HG02763 (cell line): ENCODE measurements around the gene GNAL.
"Not testable (repeated sequence)": the region's sequence is repeated elsewhere in the genome, so short reads cannot be mapped to it uniquely, and the experiment has no call there.

Source experiments
- ATAC-seq: cut with Tn5 transposase; IDR thresholded peaks from one replicate; pipeline ENCODE4 v1.9.1; 2021; ENCODE audit warnings: mild to moderate bottlenecking, moderate library complexity; ENCODE audit not compliant: unreplicated experiment

Gene GNAL

DNA sequence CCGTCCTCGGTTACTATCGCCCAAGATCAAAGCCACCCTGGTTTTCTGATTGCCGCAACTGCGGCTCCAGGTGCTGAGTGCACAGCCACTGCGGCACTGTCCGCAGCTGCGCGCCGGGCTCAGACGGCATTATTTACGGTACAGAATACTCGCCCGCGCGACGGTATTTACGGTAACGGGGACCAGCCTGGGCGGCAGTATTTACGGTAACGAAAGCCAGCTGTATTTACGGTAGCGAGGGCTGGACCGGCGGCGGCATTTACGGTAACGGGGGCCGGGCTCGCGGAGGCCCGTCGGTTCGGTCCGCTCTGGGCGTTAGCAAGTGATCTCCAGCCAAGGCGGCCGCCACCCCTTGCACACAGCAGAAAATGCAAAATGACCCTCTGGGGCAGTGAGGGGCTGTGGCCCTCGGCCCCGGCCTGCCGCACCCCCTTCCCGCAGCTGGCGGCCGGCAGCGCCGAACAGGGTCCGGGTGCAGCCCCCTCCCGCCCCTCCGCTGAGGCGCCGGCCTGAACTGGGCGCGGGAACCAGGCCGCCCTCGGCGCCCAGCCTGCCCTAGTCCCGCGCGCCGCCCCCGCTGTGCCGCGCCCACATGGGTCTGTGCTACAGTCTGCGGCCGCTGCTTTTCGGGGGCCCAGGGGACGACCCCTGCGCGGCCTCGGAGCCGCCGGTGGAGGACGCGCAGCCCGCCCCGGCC is at the start of gene GNAL:
Gene GNAL, plus strand, starts transcription at position 293 of the 697 bp plus-strand sequence. Its CDS starts 300 bp downstream, at position 593.
- ATAC-seq, result peak; percentile 67

DNA sequence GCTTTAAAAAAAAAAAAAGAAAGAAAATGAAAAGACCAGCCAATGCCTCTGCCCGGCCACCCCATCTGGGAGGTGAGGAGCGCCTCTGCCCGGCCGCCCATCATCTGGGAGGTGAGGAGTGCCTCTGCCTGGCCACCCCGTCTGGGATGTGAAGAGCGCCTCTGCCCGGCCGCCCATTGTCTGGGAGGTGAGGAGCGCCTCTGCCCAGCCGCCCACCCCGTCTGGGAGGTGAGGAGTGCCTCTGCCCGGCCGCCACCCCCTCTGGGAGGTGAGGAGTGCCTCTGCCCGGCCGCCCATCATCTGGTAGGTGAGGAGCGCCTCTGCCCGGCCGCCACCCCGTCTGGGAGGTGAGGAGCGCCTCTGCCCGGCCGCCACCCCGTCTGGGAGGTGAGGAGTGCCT is 41.8 kb upstream of the GNAL start:
- ATAC-seq, result not testable (repeated sequence)

DNA sequence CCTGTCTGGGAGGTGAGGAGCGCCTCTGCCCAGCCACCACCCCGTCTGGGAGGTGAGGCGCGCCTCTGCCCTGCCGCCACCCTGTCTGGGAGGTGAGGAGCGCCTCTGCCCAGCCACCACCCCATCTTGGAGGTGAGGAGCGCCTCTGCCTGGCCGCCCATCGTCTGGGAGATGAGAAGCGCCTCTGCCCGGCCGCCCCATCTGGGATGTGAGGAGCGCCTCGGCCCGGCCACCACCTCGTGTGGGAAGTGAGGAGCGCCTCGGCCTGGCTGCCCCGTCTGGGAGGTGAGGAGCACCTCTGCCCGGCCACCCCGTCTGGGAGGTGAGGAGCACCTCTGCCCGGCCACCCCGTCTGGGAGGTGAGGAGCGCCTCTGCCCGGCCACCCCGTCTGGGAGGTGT is 41.3 kb upstream of the GNAL start:
- not testable (repeated sequence) for ATAC-seq

DNA sequence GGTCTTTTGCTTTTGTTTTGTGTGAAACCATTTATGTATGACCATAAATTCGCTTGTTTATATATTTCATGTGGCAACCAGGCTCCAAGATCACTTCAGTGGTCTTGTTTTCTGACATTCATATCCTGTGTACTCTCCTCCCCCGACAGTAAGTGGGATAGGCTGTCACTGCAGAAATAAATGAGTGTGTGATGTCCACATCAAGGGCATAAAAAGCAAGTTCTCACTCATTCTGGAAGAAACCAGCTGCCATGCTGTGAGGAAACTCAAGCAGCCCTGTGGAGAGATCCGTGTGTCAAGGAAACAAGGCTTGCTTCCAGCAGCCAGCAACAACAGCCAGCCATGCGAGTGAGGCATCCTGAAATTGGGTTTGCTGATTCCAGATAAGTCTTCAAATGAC is 39.2 kb upstream of the GNAL start:
- no peak for ATAC-seq

DNA sequence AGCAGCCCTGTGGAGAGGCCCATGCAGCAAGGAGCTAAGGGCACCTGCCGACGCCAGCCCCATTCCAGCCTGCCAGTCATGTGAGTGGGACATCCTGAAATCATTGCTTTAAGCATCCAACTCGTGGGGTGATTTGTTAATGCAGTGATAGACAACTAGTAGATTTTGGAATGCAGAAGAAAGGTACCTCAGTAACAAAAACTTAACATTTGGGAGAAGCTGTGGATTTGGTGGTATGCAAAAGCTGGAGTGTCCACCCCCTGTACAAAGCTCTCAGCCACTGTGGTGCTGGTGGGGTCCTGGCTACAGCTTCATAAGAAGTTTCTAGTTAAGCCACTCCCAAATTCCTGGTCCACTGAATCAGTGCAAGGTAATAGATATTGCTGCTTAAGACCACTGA is 37.2 kb upstream of the GNAL start:
- ATAC-seq, result no peak

DNA sequence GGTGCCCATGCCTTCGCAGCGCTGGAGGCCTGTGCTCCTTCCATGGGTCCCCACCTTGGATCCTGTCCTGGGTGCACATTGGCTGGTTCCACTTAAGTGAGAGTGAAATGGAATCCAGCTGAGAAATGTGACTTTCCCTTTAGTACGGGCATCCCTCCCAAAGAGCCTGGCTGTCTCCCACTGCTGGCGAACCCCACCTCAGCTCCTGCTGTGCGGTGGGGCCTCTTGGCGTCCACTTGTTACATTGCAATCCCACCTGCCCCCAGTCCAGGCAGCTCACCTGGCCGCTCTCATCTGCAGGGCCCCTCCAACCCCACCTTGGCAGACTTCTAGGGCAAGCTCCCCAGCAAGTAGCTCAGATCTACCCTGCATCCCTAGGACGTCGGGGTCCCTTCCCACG is 35.5 kb upstream of the GNAL start:
- ATAC-seq, result no peak

DNA sequence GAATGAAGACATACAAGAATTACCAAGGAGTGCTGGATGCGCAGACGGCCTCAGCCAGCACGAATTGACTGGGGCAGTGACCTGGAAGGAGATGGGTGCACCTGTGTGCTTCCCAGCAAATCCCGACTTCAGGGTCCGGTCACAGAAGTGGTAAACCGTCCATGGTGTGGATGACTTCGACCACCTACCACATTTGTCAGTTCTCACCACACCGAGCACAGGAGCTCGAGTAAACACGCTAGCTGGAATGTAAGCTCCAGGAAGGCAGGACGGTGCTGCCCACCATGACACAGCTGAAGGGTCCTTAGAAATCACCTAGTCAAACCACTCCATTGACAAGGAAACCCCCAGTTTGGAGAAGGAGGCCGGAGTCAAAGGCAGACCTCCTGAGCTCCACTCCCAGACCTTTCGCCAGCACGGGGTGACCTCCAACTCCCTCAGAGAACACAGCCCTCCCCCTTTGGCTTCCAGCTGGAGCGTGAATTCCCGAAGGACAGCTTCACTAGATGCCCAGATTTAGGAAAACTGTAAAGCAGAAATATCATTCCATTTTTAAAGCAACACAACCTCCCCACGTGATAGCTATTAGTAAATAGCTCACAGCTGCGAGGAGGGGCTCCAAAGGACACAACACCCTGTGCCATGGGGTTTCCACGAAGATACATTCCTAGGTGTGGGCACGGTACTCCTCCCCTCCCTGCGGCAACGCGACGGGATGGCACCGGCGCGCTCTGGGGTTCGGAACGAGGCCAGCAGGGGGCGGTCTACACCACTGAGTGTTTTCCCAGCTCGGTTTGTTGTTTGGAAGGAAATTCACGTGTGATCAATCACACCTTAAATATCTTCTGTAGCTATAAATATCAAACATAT is 34.1 kb upstream of the GNAL start:
- no peak for ATAC-seq

DNA sequence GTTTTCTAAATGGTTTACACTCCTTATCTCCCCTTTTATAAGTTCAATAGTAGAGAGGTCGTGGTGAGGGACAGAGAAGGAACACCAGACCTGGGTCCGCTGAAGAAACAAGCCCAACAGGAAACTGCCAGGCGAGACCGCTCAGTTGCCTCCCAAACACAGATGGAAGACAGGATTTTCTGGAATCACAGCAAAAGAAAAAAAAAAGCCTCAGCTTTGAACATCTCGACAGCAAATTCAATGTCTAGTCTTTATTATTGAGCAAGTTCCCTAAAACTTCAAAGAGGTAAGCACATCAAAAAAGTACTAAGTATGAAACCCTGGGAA is 33.5 kb upstream of the GNAL start:
- no peak for ATAC-seq

DNA sequence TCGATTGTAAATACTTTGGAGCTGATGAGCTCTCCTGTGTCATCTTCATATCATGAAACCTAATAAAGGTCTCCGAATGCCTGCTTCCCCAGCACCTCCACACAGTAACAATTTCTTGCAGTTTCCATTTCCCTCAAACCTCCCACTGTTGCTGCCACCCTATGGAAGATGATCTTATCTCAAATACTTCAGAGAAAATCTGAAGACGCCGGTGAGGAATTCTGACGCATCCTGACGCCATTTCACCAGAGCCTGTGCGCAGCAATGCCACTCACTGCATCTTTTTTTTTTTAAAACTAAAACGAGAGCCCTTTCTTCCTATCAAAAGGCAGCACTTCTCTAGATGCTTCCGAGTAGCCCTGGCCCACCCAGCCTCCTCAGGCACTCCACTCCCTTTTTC is 31.9 kb upstream of the GNAL start:
- ATAC-seq, result no peak

DNA sequence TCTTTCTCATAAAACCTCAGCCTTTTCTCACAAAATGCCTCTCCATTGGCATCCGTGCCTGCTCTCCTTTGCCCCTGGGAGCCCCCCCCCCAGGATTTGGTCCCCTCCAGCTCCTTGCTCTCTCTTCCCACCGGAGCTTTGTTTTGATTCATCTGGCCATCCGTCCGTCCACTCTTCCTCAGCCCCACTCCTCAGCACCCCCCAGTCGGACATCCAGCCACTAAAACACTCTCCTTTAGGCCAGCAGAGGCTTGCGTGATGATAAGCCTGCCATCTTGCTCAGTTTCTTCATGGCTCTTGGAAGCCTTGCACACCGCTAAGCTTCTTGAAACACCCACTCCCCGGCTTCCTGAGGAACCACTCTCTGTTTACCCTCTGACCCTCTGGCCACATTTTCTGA is 31.5 kb upstream of the GNAL start:
- ATAC-seq, result no peak

DNA sequence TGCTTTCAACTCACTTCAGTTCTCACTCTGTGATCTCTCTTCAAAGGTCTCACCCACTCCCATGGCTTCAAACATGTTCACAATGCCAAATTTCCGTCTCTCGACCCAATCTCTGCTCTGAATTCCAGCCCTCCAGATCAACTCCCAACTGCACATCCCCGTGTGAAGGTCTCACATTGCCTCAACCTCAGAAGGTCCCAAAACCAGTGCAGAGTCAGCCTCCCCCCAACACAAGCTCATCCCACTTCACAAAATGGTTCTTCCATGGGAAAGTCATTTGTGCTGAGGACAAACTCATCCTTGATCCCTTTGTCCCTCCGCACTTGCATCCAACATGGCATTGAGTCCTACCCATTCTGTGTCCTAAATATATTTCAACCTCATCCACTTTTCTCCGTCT is 31.0 kb upstream of the GNAL start:
- no peak for ATAC-seq

DNA sequence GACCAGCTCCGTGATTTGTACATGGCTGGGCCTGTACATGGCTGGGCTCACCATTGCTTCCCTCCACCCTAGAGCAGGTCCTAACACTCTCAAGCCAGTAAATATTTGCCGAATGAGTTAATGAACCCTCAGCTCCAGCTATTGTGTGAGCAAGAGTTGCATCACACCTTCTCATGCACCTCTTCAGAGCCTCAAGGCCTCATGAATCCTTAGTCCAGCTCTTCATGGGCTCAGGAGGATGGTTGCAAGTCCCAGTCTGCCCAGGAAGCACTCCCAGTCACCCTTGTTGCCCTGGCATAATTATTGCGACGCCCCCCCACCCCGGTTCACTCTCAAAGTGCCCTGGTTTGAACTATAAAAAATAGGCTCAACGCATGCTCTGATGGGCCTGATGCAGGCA is 30.1 kb upstream of the GNAL start:
- ATAC-seq, result no peak

DNA sequence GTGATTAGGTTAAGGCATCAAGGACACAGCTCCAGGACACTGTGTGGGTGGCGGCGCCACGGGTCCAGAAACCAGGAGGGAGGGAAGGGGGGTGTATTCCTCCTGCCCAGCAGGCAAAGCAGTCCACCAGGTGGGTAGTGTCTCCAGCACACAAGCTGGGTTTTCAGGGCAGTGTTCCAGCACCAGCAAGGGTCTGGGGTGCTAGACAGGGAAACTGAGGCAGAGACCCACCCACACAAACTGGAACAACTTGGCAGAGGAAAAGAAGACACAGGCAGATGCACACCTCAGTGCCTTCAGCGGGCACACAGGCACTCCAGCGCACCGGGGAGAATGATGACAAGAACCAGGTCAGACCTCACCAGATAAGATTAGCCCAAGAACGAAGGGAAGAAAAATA is 28.4 kb upstream of the GNAL start:
- no peak for ATAC-seq

DNA sequence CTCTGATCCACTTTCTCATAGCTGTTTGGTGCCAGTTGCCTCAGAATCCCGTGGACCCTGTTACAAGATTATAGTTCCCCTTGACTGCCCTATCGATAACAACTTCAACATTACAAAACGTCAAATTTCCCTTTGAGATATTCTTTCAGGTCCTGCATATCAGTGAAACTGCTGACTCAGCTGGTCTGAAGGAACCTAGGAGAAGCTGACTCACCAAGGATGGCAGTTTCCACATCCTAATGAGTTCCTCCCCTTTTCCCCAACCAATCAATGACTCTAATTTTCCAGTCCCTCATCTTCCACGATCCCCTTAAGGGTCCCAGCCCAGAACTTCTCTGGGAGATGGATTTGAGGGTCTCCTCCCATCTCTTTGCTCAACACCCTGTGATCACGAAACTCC is 27.6 kb upstream of the GNAL start:
- ATAC-seq, result no peak

DNA sequence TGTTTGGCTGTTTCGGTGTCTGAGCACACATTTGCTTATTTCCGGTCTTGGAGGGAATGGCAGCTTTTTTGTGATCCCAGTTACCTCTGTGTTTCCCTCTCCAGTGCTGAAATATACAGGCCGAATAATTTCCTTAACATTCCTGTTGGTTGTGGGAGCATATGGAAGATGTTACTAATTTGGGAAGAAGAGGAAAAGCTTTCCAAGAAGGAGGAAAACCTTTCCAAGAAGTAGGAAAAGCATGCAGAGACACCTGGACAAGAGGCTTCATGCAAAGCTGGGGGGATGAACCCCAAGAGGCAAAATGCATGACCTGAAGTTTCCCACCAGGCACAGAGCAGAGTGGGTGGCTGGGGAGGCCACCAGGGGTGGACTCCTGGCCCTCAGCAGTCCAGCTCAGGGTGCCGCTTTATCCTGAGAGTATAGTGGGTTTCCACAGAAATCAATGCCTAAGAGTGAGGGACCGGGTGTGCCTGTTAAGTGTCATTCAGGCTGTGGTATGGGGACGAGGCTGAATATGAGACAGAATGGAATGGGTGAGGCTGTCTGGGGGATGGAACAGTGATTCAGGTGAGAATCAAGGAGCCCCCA is 25.5 kb upstream of the GNAL start:
- ATAC-seq, result no peak

DNA sequence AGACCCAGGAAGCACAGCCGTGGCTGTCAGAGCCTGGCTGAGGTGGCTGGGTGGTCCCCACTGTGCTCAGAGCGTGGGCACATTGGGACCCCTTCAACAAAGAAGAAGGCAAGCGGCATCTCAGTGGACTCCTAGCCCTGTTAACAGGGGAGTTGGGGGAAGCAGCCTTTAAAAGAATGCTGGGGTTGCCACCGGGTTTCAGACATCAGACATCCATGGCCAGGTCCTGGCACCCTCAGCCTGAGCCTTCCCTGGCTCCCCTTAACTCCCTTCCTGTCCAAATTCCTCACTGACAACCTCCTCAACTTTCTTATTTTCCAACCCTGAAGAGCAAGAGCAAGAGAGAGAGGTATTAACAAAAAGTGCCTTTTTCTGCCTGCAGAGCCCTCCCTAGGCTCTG is 24.8 kb upstream of the GNAL start:
- no peak for ATAC-seq

DNA sequence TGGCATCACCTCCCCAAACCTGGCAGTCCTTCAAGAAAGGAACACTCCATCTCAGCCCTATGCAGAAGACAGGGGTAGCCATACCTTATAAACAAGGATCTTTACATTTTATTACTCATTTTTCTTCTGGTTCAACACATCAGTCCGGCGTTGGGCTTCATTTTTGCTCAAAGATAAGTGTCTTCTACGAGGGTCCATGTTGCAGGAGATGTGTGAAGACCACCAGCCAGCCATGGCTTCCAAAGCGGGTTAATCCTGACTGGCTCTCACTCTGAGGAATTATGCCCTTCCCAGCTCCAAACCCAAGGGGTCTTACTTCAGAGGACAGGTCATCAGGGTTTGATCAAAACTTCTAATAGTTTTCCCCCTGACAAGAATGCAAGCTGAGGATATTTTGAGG is 23.9 kb upstream of the GNAL start:
- no peak for ATAC-seq

DNA sequence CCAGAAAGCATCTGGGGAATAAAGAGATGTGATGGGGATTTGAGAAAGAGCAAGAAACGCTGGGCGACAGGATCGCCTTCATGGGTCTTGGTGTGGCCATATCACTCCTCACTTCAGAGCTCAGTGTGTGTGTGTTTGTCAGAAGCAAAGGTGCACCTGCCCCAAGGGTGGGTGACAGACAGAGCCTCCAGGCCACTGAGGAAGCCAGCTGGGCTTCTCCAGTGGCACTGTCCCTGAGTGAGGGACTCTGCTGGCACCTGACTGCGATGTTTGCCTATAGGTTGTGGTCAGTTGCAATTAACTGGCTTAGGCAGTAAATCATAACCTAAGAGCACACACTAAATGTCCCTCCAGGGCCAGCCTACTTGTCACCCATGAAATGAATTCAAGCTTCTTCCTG is 23.5 kb upstream of the GNAL start:
- no peak for ATAC-seq

DNA sequence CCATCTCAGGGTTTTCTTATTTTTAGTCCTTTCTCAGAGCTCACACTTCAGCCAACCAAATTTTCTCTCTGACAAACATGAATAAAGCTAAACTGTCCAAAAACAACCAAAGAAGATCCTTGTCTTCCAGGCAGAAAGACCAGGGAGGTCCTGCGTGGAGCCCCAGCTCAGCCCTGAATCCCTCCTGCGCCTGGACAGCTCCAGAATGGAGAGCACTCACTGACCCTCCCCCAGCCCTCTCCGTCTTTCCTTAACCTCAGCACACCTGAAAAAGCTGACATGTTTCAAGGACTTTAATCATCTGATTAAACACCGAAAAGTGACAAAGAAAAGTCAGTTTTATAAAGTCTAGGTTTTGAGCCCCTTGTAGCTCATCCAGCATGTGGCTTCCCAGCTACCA is 22.9 kb upstream of the GNAL start:
- no peak for ATAC-seq

DNA sequence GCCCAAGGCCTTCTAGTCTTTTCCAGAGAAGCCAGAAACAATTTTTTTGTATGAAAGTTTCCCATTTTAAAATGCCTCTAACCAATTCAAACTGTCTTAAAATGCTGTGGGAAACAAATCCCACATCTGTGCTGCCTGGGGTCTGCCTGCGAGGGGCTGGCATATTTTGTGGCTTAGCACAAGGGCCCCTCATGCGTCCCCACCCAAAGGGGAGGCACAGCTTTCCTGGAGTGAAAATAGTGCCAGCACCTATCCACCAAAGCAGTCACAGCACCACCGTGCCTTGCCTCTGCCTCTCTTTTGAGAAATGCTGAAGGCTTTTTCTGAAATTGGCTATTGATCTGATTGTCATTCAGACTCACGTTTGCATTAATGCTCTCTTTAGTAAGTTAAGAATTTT is 22.2 kb upstream of the GNAL start:
- ATAC-seq, result no peak

DNA sequence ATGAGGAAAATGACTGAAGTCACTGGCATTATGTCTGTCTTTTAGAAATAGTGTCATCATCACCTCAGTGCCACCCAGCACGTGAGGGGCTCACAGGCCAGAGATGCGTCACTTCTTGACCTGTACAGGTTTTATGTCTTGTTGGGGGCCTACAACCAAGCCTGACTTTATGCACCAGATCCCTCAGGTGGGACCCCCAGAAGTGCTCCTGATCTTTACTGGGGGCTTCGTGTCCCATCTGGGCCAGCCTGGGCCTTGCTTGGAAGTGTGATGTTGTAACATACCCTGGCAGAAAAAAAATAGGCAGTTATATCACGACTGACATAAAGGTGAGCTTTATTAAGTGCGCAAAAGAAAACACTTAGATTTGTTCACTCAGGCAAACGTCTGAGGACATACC is 21.5 kb upstream of the GNAL start:
- ATAC-seq, result no peak

DNA sequence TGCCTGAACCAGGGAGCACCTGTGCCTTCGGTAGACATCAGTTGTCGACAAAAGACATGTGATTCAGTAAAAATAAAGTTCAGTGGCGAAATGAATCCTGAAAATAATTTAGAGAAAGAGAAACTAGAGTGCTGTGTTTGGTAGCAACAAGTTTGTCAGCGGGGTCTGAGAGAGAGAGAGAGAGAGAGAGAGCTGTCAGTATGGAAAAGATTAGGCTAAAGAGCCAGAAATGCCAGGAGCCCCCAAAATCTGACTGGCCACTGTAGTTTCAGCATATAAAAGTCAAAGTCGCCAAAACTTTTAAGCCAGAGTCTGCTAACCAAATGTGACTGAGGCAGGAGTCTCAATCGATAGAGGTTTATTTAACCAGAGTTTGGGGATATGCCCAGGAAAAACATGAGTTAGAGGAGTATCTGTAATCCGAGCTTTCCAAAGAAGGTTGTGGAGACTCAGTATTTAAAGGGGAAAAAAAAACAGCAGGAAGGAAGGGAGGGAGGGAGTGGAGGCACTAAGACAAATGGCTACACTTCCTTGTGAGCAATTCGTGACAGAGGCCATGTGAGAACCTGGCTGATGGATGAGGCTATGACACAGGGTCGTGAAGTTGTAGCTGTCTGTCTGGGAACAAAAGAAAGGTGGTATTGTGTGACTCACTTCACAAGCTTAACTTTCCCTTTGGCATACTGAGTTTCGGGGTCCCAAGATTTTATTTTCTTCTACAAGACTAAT is 20.5 kb upstream of the GNAL start:
- no peak for ATAC-seq
